ENCODE measurements around the gene CTNNA3. TPM values are rescaled to one million over a fixed set of nuclear protein-coding genes. Genes with fewer than 3 reads are reported as not detected.
A peak's percentile ranks its signal among the peaks of the same experiment; 100 is the strongest.

CTNNA3 gene
- total RNA-seq, 4 donors from 2014 or later = 14.3 to 49.5 (median 24.2) TPM

DNA sequence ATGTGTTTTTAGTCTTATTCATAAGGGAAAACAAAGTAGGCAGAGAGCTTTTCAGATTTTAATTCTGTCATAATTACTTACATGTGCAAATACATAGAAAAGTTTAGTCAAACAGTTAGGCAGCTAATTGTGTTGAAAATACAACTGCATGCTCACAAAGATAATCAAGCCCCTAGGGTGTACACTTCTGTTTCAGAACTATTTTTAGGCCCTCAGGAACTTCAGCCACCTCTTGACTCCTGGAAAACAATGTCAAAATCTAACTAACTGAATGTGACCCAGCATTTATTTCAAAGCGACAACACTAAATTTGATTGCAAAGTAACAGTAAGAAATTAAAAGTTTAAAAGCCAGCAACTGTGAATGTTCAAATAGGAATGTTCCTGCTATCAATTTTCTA lies 1369.1 kb downstream of the CTNNA3 start:
- in situ Hi-C loops (cut with MboI; ENCODE audit: low sequenced_read_pairs in 4 of 4) (no loop called here), intact Hi-C loops (cut with DNase I; ENCODE audit: low total_unique reads) (no loop called here)
- ATAC-seq (no peak), DNase-seq (no peak)
- Histone ChIP-seq H3K4me3 (no peak overlapping the region), H3K36me3 (no peaks in the 10 kb centered on the region), H3K4me1 (peaks cover 7 to 10% of the 10 kb centered on the region in 2 donors), H3K27ac (no peak overlapping the region), H3K9me3 (no peaks in the 10 kb centered on the region), H3K27me3 (no peaks in the 10 kb centered on the region)
- no peak for TF ChIP-seq POLR2A (IDR thresholded peaks at IDR 0.05)
- TF ChIP-seq, protein P1, sequence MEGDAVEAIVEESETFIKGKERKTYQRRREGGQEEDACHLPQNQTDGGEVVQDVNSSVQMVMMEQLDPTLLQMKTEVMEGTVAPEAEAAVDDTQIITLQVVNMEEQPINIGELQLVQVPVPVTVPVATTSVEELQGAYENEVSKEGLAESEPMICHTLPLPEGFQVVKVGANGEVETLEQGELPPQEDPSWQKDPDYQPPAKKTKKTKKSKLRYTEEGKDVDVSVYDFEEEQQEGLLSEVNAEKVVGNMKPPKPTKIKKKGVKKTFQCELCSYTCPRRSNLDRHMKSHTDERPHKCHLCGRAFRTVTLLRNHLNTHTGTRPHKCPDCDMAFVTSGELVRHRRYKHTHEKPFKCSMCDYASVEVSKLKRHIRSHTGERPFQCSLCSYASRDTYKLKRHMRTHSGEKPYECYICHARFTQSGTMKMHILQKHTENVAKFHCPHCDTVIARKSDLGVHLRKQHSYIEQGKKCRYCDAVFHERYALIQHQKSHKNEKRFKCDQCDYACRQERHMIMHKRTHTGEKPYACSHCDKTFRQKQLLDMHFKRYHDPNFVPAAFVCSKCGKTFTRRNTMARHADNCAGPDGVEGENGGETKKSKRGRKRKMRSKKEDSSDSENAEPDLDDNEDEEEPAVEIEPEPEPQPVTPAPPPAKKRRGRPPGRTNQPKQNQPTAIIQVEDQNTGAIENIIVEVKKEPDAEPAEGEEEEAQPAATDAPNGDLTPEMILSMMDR (IDR thresholded peaks at IDR 0.05 in 4 of 5, conservative IDR thresholded peaks at IDR 0.05 in 1 of 5) = no peak

DNA sequence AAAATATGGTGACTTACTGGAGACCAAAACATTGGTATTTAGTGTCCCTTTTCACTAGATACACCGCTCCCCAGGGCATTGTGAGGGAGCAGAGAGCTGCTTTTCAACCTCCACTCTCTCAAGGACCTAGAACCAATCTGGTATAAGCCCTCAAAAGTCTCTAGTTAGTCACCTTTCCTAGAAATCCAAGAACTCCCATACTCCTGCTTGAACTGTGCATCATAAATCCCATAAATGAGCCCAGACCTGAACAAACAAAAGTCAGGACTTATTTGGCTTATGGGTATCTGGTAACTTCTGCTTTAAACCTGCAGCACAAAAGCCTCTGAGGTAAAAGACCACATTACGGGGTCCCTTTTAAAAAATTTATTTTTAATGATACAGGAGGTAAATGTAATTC lies 1373.2 kb downstream of the CTNNA3 start:
- Histone ChIP-seq H3K4me3 (no peak overlapping the region), H3K27me3 (no peaks in the 10 kb centered on the region), H3K9me3 (no peaks in the 10 kb centered on the region), H3K27ac (no peak overlapping the region), H3K36me3 (no peaks in the 10 kb centered on the region), H3K4me1 (peaks cover 8 to 11% of the 10 kb centered on the region in 2 donors)
- in situ Hi-C loops (cut with MboI; ENCODE audit: low sequenced_read_pairs in 4 of 4) = no loop called here
- intact Hi-C loops (cut with DNase I; ENCODE audit: low total_unique reads) = no loop called here
- no peak for DNase-seq
- no peak for TF ChIP-seq POLR2A (IDR thresholded peaks at IDR 0.05)
- TF ChIP-seq, protein P1 (IDR thresholded peaks at IDR 0.05 in 4 of 5, conservative IDR thresholded peaks at IDR 0.05 in 1 of 5) = no peak
- ATAC-seq = no peak

DNA sequence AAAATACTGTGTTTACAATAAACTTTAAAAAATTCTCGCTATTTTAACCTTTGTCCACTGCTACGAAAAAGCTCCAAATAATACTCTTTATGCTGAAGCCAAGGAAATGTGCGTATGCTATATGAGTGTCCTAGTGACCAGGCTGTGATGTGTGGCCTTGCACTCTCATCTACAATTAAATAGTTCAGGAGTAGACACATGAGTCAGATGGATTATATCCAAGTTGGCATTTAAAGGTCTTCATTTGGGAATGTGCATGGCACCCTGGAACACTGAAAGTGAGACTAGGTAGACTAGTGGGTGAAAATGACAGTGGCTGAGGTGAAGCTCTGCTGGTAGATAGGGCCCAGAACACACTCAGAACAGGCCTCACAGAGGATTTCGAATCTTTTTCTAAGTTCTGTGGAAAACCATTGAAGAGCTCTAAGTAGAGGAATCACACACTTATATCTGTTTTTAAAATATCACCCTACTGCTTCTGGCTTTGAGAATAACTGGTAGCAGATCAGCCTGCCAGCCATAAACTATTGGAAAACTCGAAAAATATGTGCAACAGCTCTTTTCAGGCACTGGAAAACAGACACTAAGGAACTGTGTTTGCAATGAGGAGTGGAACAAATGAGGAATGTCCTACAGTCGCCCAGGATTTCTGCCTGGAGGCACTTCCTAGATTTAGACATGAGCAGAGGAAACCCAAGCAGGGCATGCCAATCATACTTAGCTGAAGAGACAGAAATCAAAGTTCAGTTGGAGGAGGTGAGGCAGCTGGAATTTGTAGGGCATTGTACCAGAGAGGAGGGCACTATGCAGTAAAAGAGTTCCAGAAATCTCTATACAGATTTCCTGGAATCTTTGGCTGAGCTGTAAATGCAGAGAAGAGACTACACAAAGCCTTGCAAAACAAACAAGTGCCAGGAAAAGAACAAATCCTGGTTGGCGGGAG lies 1374.0 kb downstream of the CTNNA3 start:
- DNase-seq (no peak), ATAC-seq (peak in 1 of 2 donors; percentile 51)
- in situ Hi-C loops (cut with MboI; ENCODE audit: low sequenced_read_pairs in 4 of 4) = no loop called here
- H3K4me1 ChIP-seq = peaks cover 8 to 11% of the 10 kb centered on the region in 2 donors
- TF ChIP-seq, protein P1 (IDR thresholded peaks at IDR 0.05 in 4 of 5, conservative IDR thresholded peaks at IDR 0.05 in 1 of 5) = no peak
- H3K4me3 ChIP-seq = no peak overlapping the region
- intact Hi-C loops (cut with DNase I; ENCODE audit: low total_unique reads) = no loop called here
- H3K27ac ChIP-seq = no peak overlapping the region
- no peaks in the 10 kb centered on the region for H3K36me3 ChIP-seq
- H3K9me3 ChIP-seq = no peaks in the 10 kb centered on the region
- no peaks in the 10 kb centered on the region for H3K27me3 ChIP-seq

DNA sequence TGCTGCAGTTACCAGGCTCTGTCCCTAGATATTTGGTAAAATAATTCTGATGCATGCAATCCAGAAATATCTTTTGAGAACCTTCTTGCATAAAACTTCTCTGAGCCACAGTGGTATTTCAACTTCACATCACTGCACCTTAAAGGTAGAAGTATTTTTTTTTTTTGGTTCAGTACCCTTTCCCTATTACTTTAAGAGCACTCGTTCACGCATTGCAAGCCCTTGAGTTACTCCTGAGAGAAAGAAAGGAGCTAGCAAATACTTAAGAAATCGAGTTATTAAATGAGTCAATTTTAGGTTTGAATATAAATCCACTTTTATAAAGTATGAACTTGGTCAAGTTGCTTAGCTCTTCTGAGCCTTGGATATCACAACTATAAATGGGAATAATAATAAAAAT lies 1377.2 kb downstream of the CTNNA3 start:
- DNase-seq (no peak), ATAC-seq (no peak)
- intact Hi-C loops (cut with DNase I; ENCODE audit: low total_unique reads) (no loop called here), in situ Hi-C loops (cut with MboI; ENCODE audit: low sequenced_read_pairs in 4 of 4) (no loop called here)
- Histone ChIP-seq H3K27ac (no peak overlapping the region), H3K36me3 (no peaks in the 10 kb centered on the region), H3K9me3 (no peaks in the 10 kb centered on the region), H3K4me3 (no peak overlapping the region), H3K27me3 (no peaks in the 10 kb centered on the region), H3K4me1 (peaks cover 8 to 11% of the 10 kb centered on the region in 2 donors)
- no peak for TF ChIP-seq POLR2A (IDR thresholded peaks at IDR 0.05)
- TF ChIP-seq, protein P1 (IDR thresholded peaks at IDR 0.05 in 4 of 5, conservative IDR thresholded peaks at IDR 0.05 in 1 of 5) = no peak
